ENCODE data around the gene MYCBP.
"Not testable (repeated sequence)": the region's sequence is repeated elsewhere in the genome, so short reads cannot be mapped to it uniquely, and the experiment has no call there.

The MYCBP gene

GRCh38 chr1:38873027-38873969, at the start of gene MYCBP:
Gene MYCBP (minus strand): TSS chr1:38873348. CDS start chr1:38873305, 43 bp downstream.
- TF ChIP-seq CTCF (IDR thresholded peaks at IDR 0.05; ENCODE audit: low read depth, low read length, missing control alignments), result no peak
- DNase-seq (ENCODE audit: low read depth), result peak; percentile 87
- peak within 1 kb of the TSS; percentile 73 for H3K4me3 ChIP-seq (ENCODE audit: low read depth, low read length)
- in situ Hi-C loops (cut with HindIII; ENCODE audit: low sequenced_read_pairs), result loop anchor here (25.0 kb wide), 1 partner anchor 214 kb away; no protein-coding TSS in a partner anchor

- no peak overlapping the region for H3K4me3 ChIP-seq (ENCODE audit: low read depth, low read length)
- no peak for DNase-seq (ENCODE audit: low read depth)
- TF ChIP-seq CTCF (IDR thresholded peaks at IDR 0.05; ENCODE audit: low read depth, low read length, missing control alignments), result no peak
- in situ Hi-C loops (cut with HindIII; ENCODE audit: low sequenced_read_pairs), result no loop called here
These were observed 46.0 kb upstream of the MYCBP start for GRCh38 chr1:38919130-38919529.

- no peak for DNase-seq (ENCODE audit: low read depth)
- H3K4me3 ChIP-seq (ENCODE audit: low read depth, low read length), result no peak overlapping the region
- in situ Hi-C loops (cut with HindIII; ENCODE audit: low sequenced_read_pairs), result no loop called here
- TF ChIP-seq CTCF (IDR thresholded peaks at IDR 0.05; ENCODE audit: low read depth, low read length, missing control alignments), result no peak
These were observed 45.4 kb upstream of the MYCBP start for GRCh38 chr1:38918568-38918967.

- no peak overlapping the region for H3K4me3 ChIP-seq (ENCODE audit: low read depth, low read length)
- no peak for TF ChIP-seq CTCF (IDR thresholded peaks at IDR 0.05; ENCODE audit: low read depth, low read length, missing control alignments)
- no peak for DNase-seq (ENCODE audit: low read depth)
- in situ Hi-C loops (cut with HindIII; ENCODE audit: low sequenced_read_pairs), result no loop called here
These were observed 44.6 kb upstream of the MYCBP start for GRCh38 chr1:38917772-38918171.

GRCh38 chr1:38917337-38917736, 44.2 kb upstream of the MYCBP start:
- no peak for DNase-seq (ENCODE audit: low read depth)
- in situ Hi-C loops (cut with HindIII; ENCODE audit: low sequenced_read_pairs), result no loop called here
- TF ChIP-seq CTCF (IDR thresholded peaks at IDR 0.05; ENCODE audit: low read depth, low read length, missing control alignments), result no peak
- H3K4me3 ChIP-seq (ENCODE audit: low read depth, low read length), result no peak overlapping the region

GRCh38 chr1:38915352-38915948, 42.3 kb upstream of the MYCBP start:
- DNase-seq (ENCODE audit: low read depth), result no peak
- H3K4me3 ChIP-seq (ENCODE audit: low read depth, low read length), result no peak overlapping the region
- in situ Hi-C loops (cut with HindIII; ENCODE audit: low sequenced_read_pairs), result no loop called here
- TF ChIP-seq CTCF (IDR thresholded peaks at IDR 0.05; ENCODE audit: low read depth, low read length, missing control alignments), result no peak

GRCh38 chr1:38914908-38915307, 41.8 kb upstream of the MYCBP start:
- in situ Hi-C loops (cut with HindIII; ENCODE audit: low sequenced_read_pairs); DNase-seq (ENCODE audit: low read depth); H3K4me3 ChIP-seq (ENCODE audit: low read depth, low read length): not testable (repeated sequence)
